HCT116 (cell line): ENCODE measurements around the gene PCDHGB5. TPM values are rescaled to one million over a fixed set of nuclear protein-coding genes. Genes with fewer than 3 reads are reported as not detected.

Experiments used
- ATAC-seq: fragments of 200-7000 bp; cut with Tn5 transposase; 2 replicates; pipeline ENCODE4 v1.9.1; 2020; ENCODE audit warnings: mild to moderate bottlenecking, moderate library complexity
- BruUV-seq: library from RNA; stranded (reverse); fragments of 400-500 nt; replicated peaks from 2 replicates; lab custom pipeline; 2021; lab: Mats Ljungman, UMichigan
- CTCF ChIA-PET: fragments of 300-600 bp; sonication (Branson Sonifier 250); formaldehyde crosslinking; loops from one replicate; lab custom pipeline; 2021; ENCODE audit warnings: antibody characterized with exemption; lab: Charles Lee
- POLR2A ChIA-PET: fragments of 300-600, 350-600 bp; sonication (Branson Sonifier 250); formaldehyde crosslinking; loops from one replicate; lab custom pipeline; 2021; ENCODE audit warnings: antibody characterized with exemption; lab: Charles Lee
- RAD21 ChIA-PET, 2 experiments: fragments of 300-600 bp; sonication (Branson Sonifier 250); formaldehyde crosslinking; loops; one replicate each; lab custom pipeline; 2023; ENCODE audit warnings: low total read pairs in 2 of 2; ENCODE audit not compliant: uncharacterized antibody in 2 of 2, unreplicated experiment in 2 of 2, low non-redundant PET in 1 of 2; lab: Charles Lee
- DNase-seq: peaks from one replicate; pipeline ENCODE4 v3.0.0-alpha.2; 2010; ENCODE audit warnings: low read depth, low spot score
- H2AFZ ChIP-seq: fragments of 200-600 bp; shearing (Covaris generic), sonication (generic); 2 replicates; pipeline ENCODE4 v1.6.1; 2017; ENCODE audit warnings: low read depth, mixed run types, mixed read lengths, antibody characterized with exemption, low read length; ENCODE audit not compliant: poor library complexity, severe bottlenecking
- H3K27ac ChIP-seq: 2 replicates; pipeline ENCODE4 v1.5.1; 2012; ENCODE audit warnings: low read depth, low read length
- H3K27me3 ChIP-seq: fragments of 200-600 bp; sonication (generic); 2 replicates; pipeline ENCODE4 v1.6.1; 2016; ENCODE audit warnings: mixed run types, low read length, mixed read lengths; ENCODE audit not compliant: insufficient read depth
- H3K36me3 ChIP-seq, 2 experiments: fragments of 200-500 bp in 1 of 2; fragments of 200-600 bp in 1 of 2; sonication (Bioruptor generic) in 1 of 2; sonication (generic) in 1 of 2; 2 replicates each; pipeline versions ENCODE4 v1.5.1 to v1.6.1; 2014 to 2016; ENCODE audit warnings: low read length in 2 of 2, inconsistent platforms in 1 of 2, mixed read lengths in 1 of 2, mixed run types in 1 of 2; ENCODE audit not compliant: insufficient read depth in 2 of 2, control insufficient read depth in 1 of 2
- H3K4me1 ChIP-seq, 2 experiments: fragments of 200-600 bp in 1 of 2; sonication (generic) in 1 of 2; 2 replicates each; pipeline versions ENCODE4 v1.5.1 to v1.6.1; 2012 to 2017; ENCODE audit warnings: low read length in 2 of 2, inconsistent platforms in 1 of 2, mild to moderate bottlenecking in 1 of 2, mixed read lengths in 1 of 2, mixed run types in 1 of 2, moderate library complexity in 1 of 2; ENCODE audit not compliant: insufficient read depth in 2 of 2, control insufficient read depth in 1 of 2
- H3K4me2 ChIP-seq: fragments of 200-600 bp; sonication (generic); 2 replicates; pipeline ENCODE4 v1.6.1; 2017; ENCODE audit warnings: mixed run types, low read length, mixed read lengths
- H3K4me3 ChIP-seq, 2 experiments: fragments of 200-600 bp in 1 of 2; sonication (generic) in 1 of 2; replicated peaks in 1 of 2; 2 replicates each; pipeline ENCODE4 v1.5.1; 2011 to 2016; ENCODE audit warnings: low read length in 2 of 2, control low read depth in 1 of 2, low read depth in 1 of 2, mild to moderate bottlenecking in 1 of 2, mixed read lengths in 1 of 2, mixed run types in 1 of 2
- H3K79me2 ChIP-seq: fragments of 200-600 bp; sonication (generic); 2 replicates; pipeline ENCODE4 v1.6.1; 2017; ENCODE audit warnings: mild to moderate bottlenecking, mixed run types, low read length, moderate library complexity, mixed read lengths; ENCODE audit not compliant: insufficient read depth
- H3K9ac ChIP-seq: fragments of 200-600 bp; sonication (generic); 2 replicates; pipeline ENCODE4 v1.6.1; 2016; ENCODE audit warnings: low read length, mixed read lengths
- H3K9me2 ChIP-seq: fragments of 200-600 bp; sonication (generic), shearing (Covaris generic); 2 replicates; pipeline ENCODE4 v1.6.1; 2017; ENCODE audit warnings: mixed run types, mild to moderate bottlenecking, moderate library complexity; ENCODE audit not compliant: insufficient read depth
- H3K9me3 ChIP-seq, 2 experiments: fragments of 200-500 bp in 1 of 2; fragments of 200-600 bp in 1 of 2; sonication (Bioruptor generic) in 1 of 2; sonication (generic) in 1 of 2; 2 replicates each; pipeline ENCODE4 v1.6.1; 2014 to 2017; ENCODE audit warnings: low read length in 2 of 2, mixed read lengths in 2 of 2, inconsistent platforms in 1 of 2, low read depth in 1 of 2, mild to moderate bottlenecking in 1 of 2, mixed run types in 1 of 2, moderate library complexity in 1 of 2; ENCODE audit not compliant: control insufficient read depth in 1 of 2, insufficient read depth in 1 of 2
- H4K20me1 ChIP-seq: fragments of 200-600 bp; sonication (generic), shearing (Covaris generic); 2 replicates; pipeline ENCODE4 v1.6.1; 2017; ENCODE audit warnings: mixed run types, mild to moderate bottlenecking, moderate library complexity; ENCODE audit not compliant: insufficient read depth
- CBX3 ChIP-seq: IDR thresholded peaks from 2 replicates; pipeline ENCODE4 v1.6.1; 2012; ENCODE audit warnings: low read depth
- CEBPB ChIP-seq: IDR thresholded peaks from 2 replicates; pipeline ENCODE4 v1.6.1; 2012; ENCODE audit warnings: low read depth
- EGR1 ChIP-seq: IDR thresholded peaks from 2 replicates; pipeline ENCODE4 v1.6.1; 2012; ENCODE audit warnings: low read depth
- ELF1 ChIP-seq: IDR thresholded peaks from 2 replicates; pipeline ENCODE4 v1.6.1; 2012; ENCODE audit warnings: low read depth, borderline replicate concordance
- EZH2 ChIP-seq: fragments of 200-600 bp; sonication (generic); IDR thresholded peaks from 2 replicates; pipeline ENCODE4 v1.6.1; 2017; ENCODE audit warnings: antibody characterized with exemption, mixed run types
- EZH2phosphoT487 ChIP-seq: fragments of 200-600 bp; IDR thresholded peaks from 2 replicates; pipeline ENCODE4 v1.6.1; 2018; ENCODE audit warnings: antibody characterized with exemption, borderline replicate concordance
- FOSL1 ChIP-seq: IDR thresholded peaks from 2 replicates; pipeline ENCODE4 v1.6.1; 2012; ENCODE audit warnings: low read depth
- MAX ChIP-seq: IDR thresholded peaks from 2 replicates; pipeline ENCODE4 v1.6.1; 2012
- POLR2A ChIP-seq: IDR thresholded peaks from 2 replicates; pipeline ENCODE4 v1.7.0; 2011; ENCODE audit warnings: borderline replicate concordance; ENCODE audit not compliant: insufficient read depth, insufficient read length; ENCODE audit errors: extremely low read depth
- POLR2AphosphoS5 ChIP-seq: IDR thresholded peaks from 2 replicates; pipeline ENCODE4 v1.6.1; 2011; ENCODE audit warnings: mild to moderate bottlenecking, low read depth, low read length, moderate library complexity
- RAD21 ChIP-seq: IDR thresholded peaks from 2 replicates; pipeline ENCODE4 v1.6.1; 2012; ENCODE audit warnings: low read depth, mild to moderate bottlenecking
- REST ChIP-seq: IDR thresholded peaks from 2 replicates; pipeline ENCODE4 v1.6.1; 2012; ENCODE audit warnings: low read depth
- SP1 ChIP-seq: IDR thresholded peaks from 2 replicates; pipeline ENCODE4 v1.6.1; 2012; ENCODE audit warnings: low read depth
- SRF ChIP-seq: IDR thresholded peaks from 2 replicates; pipeline ENCODE4 v1.6.1; 2012; ENCODE audit warnings: low read depth
- ZBTB33 ChIP-seq: IDR thresholded peaks from 2 replicates; pipeline ENCODE4 v1.6.1; 2011; ENCODE audit warnings: mild to moderate bottlenecking, low read length, moderate library complexity; ENCODE audit not compliant: insufficient replicate concordance; ENCODE audit errors: extremely low read depth
- ZNF274 ChIP-seq: fragments of 200-500 bp; sonication (Bioruptor generic); IDR thresholded peaks from 2 replicates; pipeline ENCODE4 v1.6.1; 2014; ENCODE audit warnings: mild to moderate bottlenecking, low read depth, low read length, inconsistent platforms
- intact Hi-C: fragments of 100-400 bp; cut with micrococcal nuclease; formaldehyde crosslinking; loops from 2 replicates; pipeline ENCODE4 v1.10.0; 2022
- total RNA-seq: library from RNA; stranded (reverse); gene quantifications from one replicate; pipeline ENCODE4 v1.2.1, GENCODE V29; 2021; ENCODE audit not compliant: unreplicated experiment
- TF ChIP-seq, protein P1 (sequence below), 3 experiments: fragments of 200-600 bp in 1 of 3; sonication (generic) in 1 of 3; IDR thresholded peaks in 2 of 3; conservative IDR thresholded peaks in 1 of 3; 2 replicates each; pipeline ENCODE4 v1.5.1; 2012 to 2017; ENCODE audit warnings: low read depth in 2 of 3, low read length in 2 of 3, antibody characterized with exemption in 1 of 3, borderline replicate concordance in 1 of 3, control low read depth in 1 of 3, mild to moderate bottlenecking in 1 of 3, mixed read lengths in 1 of 3, mixed run types in 1 of 3, moderate library complexity in 1 of 3; ENCODE audit not compliant: insufficient read depth in 1 of 3

The PCDHGB5 gene
- total RNA-seq, 1 experiment from 2014 or later: 0.15 TPM

- ChIA-PET RAD21 (no interaction called here), CTCF (no interaction called here), POLR2A (no interaction called here)
- Histone ChIP-seq H3K79me2 (no peaks in the 10 kb centered on the region), H3K4me3 (no peak overlapping the region), H3K27ac (no peak overlapping the region), H3K9ac (no peak overlapping the region), H2AFZ (no peak overlapping the region), H3K4me1 (no peaks in the 10 kb centered on the region), H4K20me1 (no peaks in the 10 kb centered on the region), H3K9me3 (no peaks in the 10 kb centered on the region), H3K4me2 (no peak overlapping the region), H3K36me3 (no peaks in the 10 kb centered on the region), H3K9me2 (no peaks in the 10 kb centered on the region; the same call in 1 of the 2 replicates), H3K27me3 (no peaks in the 10 kb centered on the region)
- intact Hi-C loops: no loop called here
- no TSS peak for BruUV-seq
- ATAC-seq: no peak
- no peak for DNase-seq
- TF ChIP-seq RAD21 (no peak), EGR1 (no peak), REST (no peak), POLR2AphosphoS5 (no peak), SRF (no peak), SP1 (no peak), CBX3 (no peak), CEBPB (no peak), POLR2A (no peak), ZNF274 (no peak), ZBTB33 (no peak), EZH2 (no peak), EZH2phosphoT487 (no peak), FOSL1 (no peak), MAX (no peak), ELF1 (no peak)
- TF ChIP-seq, protein P1, sequence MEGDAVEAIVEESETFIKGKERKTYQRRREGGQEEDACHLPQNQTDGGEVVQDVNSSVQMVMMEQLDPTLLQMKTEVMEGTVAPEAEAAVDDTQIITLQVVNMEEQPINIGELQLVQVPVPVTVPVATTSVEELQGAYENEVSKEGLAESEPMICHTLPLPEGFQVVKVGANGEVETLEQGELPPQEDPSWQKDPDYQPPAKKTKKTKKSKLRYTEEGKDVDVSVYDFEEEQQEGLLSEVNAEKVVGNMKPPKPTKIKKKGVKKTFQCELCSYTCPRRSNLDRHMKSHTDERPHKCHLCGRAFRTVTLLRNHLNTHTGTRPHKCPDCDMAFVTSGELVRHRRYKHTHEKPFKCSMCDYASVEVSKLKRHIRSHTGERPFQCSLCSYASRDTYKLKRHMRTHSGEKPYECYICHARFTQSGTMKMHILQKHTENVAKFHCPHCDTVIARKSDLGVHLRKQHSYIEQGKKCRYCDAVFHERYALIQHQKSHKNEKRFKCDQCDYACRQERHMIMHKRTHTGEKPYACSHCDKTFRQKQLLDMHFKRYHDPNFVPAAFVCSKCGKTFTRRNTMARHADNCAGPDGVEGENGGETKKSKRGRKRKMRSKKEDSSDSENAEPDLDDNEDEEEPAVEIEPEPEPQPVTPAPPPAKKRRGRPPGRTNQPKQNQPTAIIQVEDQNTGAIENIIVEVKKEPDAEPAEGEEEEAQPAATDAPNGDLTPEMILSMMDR (IDR thresholded peaks at IDR 0.05 in 2 of 3, conservative IDR thresholded peaks at IDR 0.05 in 1 of 3; ENCODE audit: borderline replicate concordance in 1 of 3, insufficient read depth in 1 of 3, low read depth in 2 of 3, low read length in 2 of 3): no peak
These were observed 43.9 kb downstream of the PCDHGB5 start for GRCh38 chr5:141441571-141442170.
